ENCODE data around the gene VIPR2.

VIPR2 gene

DNA sequence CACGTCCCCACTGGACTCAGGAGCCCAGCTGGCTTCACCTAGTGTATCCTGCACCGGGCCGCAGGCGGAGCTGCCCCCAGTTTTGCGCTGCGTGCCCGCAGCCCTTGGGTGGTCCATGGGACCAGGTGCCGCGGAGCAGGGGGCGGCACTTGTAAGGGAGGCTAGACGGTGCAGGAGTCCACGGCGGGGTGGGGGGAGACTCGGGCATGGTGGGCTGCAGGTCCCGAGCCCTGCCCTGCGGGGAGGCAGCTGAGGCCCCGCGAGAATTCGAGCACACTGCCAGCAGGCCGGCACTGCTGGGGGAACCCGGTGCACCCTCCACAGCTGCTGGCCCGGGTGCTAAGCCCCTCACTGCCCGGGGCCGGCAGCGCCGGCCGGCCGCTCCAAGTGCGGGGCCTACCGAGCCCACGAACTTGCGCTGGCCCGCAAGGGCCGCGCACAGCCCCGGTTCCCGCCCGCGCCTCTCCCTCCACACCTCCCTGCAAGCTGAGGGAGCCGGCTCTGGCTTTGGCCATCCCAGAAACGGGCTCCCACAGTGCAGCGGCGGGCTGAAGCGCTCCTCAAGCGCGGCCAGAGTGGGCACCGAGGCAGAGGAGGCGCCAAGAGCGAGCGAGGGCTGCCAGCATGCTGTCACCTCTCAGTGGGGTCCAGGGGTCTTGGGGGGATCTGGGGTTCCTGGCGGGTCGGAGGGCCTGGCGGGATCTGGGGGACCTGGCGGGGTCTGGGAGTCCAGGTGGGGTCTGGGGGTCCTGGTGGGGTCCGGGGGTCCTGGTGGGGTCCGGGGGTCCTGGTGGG, 81.4 kb downstream of the VIPR2 start:
- no peak for DNase-seq

DNA sequence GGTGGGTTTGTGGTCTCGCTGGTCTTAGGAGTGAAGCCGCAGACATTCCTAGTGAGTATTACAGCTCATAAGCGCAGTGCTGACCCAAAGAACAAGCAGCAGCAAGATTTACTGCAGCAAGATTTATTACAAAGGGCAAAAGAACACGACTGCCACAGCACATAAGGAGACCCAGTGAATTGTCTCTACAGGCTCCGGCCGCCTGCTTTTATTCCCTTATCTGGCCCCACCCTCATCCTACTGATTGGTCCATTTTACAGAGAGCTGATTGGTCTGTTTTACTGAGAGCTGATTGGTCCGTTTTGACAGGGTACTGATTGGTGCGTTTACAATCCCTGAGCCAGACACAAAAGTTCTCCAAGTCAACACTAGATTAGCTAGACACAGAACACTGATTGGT, 82.1 kb downstream of the VIPR2 start:
- DNase-seq, result no peak

- no peak for DNase-seq
Measured at GRCh38 chr7:159061674-159062212, 82.9 kb downstream of the VIPR2 start.

GRCh38 chr7:159061209-159061608, 83.5 kb downstream of the VIPR2 start:
- DNase-seq, result no peak

GRCh38 chr7:159060440-159060839, 84.2 kb downstream of the VIPR2 start:
- DNase-seq, result no peak

DNA sequence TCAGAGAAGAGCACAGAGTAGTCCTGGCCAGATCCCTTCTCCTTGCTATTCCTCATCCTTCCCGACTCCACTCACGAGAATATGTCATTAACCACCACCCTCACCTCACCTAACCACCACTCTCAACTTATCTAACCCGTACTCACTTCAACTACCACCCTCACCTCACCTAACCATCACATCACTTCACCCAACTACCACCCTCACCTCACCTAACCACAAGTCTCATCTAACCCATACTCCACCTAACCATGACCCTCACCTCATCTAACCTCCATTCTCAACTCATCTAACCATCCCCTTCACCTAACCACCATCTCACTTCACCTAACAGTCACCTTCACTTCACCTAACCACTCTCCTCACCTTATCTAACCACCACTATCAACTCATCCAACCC, 85.0 kb downstream of the VIPR2 start:
- DNase-seq, result no peak

- DNase-seq, result no peak
Measured at GRCh38 chr7:159057647-159058046, 87.0 kb downstream of the VIPR2 start.

DNA sequence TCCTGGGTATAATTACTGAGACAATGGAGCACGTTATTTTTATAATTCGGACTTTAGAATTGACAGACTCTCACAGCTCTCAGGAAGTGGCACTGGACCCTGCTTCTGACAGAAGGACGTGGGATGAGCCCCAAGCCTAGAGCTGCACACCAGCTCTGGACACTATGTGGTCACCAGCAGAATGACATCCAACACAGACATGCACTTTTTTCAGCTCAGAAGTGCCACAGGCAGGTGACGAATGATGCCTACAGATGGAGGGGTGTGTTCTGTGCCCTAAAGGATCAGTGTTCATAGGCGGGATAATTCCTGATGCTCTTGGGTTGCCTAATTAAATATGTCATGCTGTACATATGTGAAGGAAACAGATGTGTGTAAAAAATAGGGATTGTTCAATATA, 87.9 kb downstream of the VIPR2 start:
- no peak for DNase-seq

DNA sequence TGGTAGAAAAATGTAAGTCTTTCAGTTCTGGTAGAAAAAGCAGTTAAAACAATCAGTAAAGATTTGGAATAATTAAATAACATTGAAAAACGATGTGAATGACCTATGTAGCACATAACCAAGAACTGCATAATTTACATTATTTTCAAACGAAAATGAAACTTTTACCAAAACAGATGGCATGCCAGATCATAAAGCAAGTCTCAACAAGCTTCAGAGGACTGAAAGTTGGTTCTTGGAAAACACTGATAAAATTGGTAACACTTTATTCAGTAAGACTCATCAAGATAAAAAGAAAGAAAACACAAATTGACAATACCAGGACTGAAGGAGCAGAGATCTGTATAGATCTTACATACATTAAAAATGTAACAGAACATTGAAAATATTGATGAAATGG, 92.8 kb downstream of the VIPR2 start:
- no peak for DNase-seq

DNA sequence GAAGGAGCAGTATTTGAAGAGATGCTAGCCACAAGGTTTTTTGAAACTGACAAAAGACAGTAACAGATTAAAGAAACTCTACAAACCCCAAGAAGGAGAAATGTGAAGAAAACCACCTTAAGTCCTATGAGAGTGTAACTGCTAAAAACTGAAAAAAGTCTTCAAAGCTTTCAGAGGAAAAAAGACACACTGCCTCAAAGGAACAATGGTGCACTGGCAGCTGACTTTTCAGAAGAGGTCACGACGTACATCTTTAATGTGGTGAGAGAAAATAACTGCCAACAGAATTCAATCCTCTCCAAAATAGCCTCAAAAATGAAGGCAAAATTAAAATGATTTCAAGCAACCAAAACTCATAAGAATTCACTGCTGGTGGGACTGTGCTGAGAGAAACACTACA, 94.0 kb downstream of the VIPR2 start:
- DNase-seq, result no peak

DNA sequence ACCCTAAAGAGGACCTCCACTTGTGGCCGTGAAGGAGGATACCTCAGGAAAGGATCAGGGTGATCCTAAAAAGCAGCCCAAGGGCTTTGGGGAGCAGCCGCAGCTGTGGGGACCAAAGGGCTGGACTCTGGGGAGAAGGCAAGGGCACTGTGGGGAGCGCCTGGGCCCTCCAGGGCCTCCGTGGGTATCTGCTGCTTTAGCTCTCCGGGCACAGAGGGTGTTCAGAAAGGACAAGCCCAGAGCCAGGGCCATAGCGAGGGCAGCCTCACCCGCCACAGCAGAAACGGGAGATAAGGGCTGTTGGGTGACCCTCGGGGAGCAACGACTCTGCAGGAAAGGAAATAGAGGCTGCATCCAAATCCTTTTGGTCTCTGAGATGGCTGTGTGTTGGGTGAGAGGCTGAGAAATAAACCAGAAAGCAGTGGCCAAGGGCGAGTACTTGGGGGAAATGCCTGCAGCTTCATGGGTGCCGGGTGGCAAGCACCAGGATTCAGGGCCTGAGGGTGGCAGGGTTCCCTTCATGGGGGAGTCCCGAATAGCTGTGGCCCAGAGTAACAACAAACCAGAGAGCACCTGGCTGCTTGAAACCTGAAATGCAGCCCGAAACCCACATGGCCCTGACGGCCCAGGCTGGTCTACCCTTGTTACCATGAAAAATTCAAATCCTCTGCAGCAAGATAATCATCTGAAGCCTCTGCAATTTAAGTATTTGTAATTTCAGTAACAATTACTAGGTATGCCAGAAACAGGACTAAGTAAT, 95.2 kb downstream of the VIPR2 start:
- DNase-seq, result no peak

- no peak for DNase-seq
Measured at GRCh38 chr7:159048656-159049055, 96.0 kb downstream of the VIPR2 start.

- no peak for DNase-seq
Measured at GRCh38 chr7:159047536-159047935, 97.1 kb downstream of the VIPR2 start.

DNA sequence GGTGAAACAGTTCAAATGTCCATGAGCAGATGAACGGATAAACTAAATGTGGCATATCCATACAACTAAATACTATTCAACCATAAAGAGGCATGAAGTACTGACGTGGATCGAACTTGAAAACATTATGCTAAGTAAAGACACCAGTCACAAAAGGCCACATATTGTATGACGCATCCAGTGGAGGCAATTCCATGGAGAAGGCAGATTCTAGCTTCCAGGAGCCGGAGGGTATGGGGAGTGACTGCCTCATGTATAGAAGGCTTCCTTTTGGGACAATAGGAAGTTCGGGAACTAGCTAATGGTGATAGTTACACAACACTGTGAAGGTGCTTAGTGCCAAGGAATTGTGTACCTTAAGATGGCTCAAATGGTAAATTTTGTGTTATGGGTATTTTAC, 98.4 kb downstream of the VIPR2 start:
- no peak for DNase-seq

GRCh38 chr7:159045839-159046238, 98.8 kb downstream of the VIPR2 start:
- no peak for DNase-seq

DNA sequence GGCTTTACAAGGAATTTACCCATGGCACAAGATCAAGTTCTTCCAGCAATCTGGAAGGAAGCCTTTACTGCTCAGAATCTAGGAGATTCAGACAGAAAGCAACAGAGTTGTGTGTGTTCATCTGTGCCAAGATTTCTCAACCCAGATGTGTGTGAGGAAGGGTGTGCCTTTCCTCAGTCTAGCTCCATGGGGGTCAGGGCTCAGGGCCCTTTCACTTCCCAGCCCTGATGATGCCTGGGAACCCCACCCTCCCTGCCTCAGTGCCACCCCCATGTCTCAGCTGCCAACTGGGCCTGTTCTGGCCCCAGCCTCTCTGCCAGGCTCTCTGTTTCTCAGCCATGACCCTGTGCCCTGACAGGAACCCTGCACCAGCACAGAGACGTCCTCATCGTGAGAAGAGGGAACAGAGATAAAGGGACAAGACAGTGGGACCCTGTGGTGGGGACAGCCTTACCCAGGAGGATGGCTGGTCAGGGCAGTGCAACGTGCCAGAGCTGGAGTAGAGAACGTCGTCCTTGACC, 102.0 kb downstream of the VIPR2 start:
- no peak for DNase-seq

- no peak for DNase-seq
Measured at GRCh38 chr7:159042103-159042502, 102.6 kb downstream of the VIPR2 start.

- no peak for DNase-seq
Measured at GRCh38 chr7:159040912-159041711, 103.6 kb downstream of the VIPR2 start.

- no peak for DNase-seq
Measured at GRCh38 chr7:159040146-159040545, 104.5 kb downstream of the VIPR2 start.

DNA sequence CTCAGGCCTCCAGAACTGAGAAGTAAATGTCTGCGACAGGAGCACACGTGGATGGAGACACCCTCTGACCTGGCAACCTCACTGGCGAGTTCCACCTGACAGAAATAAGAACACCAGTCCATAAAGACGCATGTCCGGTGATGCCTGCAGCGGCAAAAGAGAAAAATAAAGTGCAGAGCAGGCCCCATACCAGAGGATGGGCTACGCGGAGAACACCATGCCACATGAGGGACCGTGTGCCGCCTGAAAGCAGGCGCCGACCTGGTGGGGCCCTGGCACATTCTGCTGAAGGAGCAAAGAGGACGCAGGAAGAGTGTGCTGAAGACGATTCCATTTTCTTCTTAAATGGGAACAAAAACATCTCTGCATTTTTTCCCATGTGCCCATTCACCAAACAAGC, 105.0 kb downstream of the VIPR2 start:
- no peak for DNase-seq

GRCh38 chr7:159038066-159038465, 106.6 kb downstream of the VIPR2 start:
- DNase-seq, result no peak

DNA sequence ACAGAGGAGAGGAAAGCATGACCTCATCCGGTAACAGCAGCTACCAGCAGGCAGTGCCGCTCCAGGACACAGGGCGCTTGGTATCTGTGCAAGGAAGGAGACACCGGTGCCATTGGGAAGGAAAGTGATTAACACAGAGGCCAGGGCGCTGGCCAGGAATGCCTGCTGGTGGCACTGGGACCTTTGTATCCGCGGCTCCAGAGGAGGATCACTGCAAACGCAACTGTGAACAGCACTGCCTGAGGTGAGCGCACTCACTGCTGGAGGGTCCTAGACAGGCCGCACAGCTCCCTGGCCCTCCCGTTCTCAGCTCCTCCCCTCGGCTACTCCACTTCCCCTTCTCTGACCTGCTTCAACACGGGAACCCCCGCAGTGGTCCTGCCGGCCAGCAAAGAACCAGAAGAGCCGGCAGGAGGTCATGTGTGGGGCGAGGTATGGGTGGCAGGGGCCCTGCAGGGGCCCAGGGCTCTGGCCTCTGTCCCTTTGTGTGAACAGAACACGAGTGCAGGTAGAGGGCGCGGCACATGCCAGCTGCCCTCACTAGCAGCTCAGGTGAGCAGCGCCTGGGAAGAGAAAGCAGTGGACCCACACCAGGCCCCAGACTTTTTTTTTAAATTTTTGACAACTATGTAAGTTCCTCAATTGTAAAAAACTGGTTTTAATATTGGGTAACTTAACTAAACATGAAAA, 107.6 kb downstream of the VIPR2 start:
- DNase-seq, result no peak
